IPS-18a (cell line): ENCODE data around the gene PLCB2.

Experiments
- H3K27ac ChIP-seq: one replicate; pipeline ENCODE4 v1.5.1; 2013; ENCODE audit warnings: low read length
- H3K27me3 ChIP-seq: one replicate; pipeline ENCODE4 v1.6.1; 2013; ENCODE audit warnings: mild to moderate bottlenecking, low read length; ENCODE audit not compliant: control insufficient read depth, insufficient read depth
- H3K36me3 ChIP-seq: one replicate; pipeline ENCODE4 v1.6.1; 2013; ENCODE audit warnings: low read depth, low read length; ENCODE audit not compliant: control insufficient read depth
- H3K4me1 ChIP-seq: one replicate; pipeline ENCODE4 v1.6.1; 2013; ENCODE audit warnings: low read depth, low read length; ENCODE audit not compliant: control insufficient read depth
- H3K4me3 ChIP-seq: one replicate; pipeline ENCODE4 v1.5.1; 2013; ENCODE audit warnings: low read length
- H3K9ac ChIP-seq: one replicate; pipeline ENCODE4 v1.6.1; 2013; ENCODE audit warnings: mild to moderate bottlenecking, low read length, moderate library complexity
- H3K9me3 ChIP-seq: one replicate; pipeline ENCODE4 v1.6.1; 2013; ENCODE audit warnings: low read depth, low read length; ENCODE audit not compliant: control insufficient read depth

Gene PLCB2

DNA sequence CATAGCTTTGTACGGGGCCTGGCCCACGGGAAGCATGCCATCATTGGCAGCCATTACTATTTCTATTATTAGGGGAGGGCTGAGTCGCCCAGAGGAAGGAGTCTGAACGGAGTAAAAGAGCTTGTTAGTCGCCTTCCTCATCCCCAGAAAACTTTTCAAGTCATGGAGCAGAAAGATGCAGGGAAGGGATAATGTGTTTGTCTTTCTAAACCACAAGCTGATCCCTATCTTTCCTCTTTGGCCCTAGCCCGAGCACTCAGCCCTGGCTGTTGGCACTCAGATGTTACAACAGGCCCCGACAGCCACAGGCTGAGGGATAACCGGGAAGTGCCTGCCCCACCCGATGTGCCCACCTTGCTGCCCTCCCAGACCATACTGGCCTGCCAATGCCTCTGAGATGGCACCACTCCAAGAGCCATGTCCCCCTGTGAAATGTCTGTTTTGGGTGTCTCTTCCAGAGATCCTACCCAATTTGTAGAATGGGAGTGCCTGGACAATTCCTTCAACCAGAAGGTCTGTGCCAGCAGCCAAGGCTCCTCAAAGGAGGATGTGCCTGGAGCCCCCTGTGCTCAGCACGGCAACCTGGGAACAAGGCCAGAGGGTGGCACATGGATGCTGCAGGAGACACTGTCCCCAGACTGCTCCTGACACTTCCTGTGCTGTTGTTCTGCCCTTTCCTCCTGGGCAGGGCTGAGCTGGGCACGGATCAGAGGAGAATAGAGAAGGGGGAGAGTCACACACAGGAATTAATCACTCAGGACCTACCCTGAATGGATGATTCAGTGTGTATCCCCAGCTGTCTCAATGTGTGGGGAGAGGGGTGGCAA is 58.0 kb downstream of the PLCB2 start:
- peaks cover 5% of the 10 kb centered on the region for H3K4me1 ChIP-seq
- H3K9me3 ChIP-seq: no peaks in the 10 kb centered on the region
- H3K4me3 ChIP-seq: no peak overlapping the region
- no peak overlapping the region for H3K27ac ChIP-seq
- no peak overlapping the region for H3K9ac ChIP-seq
- peaks cover 45% of the 10 kb centered on the region for H3K27me3 ChIP-seq
- H3K36me3 ChIP-seq: no peaks in the 10 kb centered on the region

DNA sequence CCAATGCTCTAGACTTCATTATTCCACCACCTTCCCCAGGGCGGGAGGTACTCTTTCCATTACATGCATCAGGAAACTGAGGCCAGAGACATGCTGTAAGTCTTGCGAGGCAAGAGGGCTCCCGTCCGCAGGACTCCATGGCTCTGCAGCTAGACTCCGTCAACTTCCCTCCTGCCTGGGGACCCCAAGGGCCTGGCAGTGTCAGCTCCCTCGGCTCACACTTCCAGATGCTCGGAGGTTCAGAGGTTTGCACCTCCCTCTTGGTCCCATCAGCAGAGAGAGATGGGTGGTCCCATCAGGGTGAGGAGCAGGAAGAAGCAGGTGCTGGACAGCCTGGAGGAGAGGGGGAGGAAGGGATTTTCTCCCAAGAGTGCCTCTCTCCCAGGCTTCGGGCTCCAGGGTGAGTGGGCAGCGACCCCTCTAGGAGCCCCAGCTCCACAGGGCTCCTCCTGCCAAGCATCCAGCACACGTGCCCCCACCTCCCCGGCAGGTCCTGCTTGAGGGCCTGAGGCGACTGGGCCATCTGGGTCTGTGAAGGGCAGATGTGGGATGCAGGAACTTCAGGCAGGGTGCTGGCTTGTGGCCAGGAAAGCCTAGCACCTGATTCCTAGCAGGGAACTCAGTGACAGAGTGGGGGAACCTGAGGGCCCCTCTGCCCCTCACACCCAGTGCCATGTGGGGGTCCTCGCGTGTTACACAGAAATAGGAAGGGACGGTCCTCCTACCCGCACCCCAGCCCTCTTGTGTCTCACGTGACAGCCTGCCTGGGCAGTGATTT is 59.5 kb downstream of the PLCB2 start:
- Histone ChIP-seq H3K9me3 (no peaks in the 10 kb centered on the region), H3K36me3 (no peaks in the 10 kb centered on the region), H3K9ac (no peak overlapping the region), H3K4me3 (no peak overlapping the region), H3K27ac (no peak overlapping the region), H3K27me3 (peaks cover 31% of the 10 kb centered on the region), H3K4me1 (peaks cover 5% of the 10 kb centered on the region)

DNA sequence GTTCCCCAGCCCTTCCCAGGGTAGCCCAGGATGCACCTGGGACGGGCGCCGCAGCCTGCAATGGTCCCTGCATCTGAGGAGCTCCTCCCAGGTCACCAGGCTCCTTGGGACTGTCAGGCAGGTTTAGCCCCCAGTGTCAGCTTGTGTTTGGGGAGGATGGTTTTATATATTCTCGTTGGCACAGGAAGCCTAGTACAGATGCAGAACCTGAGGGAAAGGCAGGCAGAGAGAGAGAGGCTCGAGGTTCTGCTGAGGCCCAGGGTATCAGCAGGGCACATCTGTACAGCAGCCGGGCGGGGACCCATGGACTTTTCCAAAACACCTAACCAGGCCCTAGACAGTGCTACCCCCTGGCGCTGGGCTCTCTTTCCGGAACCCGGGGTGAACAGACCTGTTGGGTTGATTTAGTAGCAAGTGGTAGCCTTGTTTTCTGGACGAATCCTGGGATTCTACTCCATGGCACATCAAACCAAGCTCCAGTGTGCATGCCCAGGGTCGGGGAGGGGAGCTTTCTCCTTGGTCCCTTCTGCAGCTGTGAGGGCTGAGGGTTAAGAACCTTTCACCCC is 60.2 kb downstream of the PLCB2 start:
- Histone ChIP-seq H3K4me3 (no peak overlapping the region), H3K4me1 (peaks cover 5% of the 10 kb centered on the region), H3K36me3 (no peaks in the 10 kb centered on the region), H3K9ac (no peak overlapping the region), H3K9me3 (no peaks in the 10 kb centered on the region), H3K27me3 (peaks cover 24% of the 10 kb centered on the region), H3K27ac (no peak overlapping the region)

DNA sequence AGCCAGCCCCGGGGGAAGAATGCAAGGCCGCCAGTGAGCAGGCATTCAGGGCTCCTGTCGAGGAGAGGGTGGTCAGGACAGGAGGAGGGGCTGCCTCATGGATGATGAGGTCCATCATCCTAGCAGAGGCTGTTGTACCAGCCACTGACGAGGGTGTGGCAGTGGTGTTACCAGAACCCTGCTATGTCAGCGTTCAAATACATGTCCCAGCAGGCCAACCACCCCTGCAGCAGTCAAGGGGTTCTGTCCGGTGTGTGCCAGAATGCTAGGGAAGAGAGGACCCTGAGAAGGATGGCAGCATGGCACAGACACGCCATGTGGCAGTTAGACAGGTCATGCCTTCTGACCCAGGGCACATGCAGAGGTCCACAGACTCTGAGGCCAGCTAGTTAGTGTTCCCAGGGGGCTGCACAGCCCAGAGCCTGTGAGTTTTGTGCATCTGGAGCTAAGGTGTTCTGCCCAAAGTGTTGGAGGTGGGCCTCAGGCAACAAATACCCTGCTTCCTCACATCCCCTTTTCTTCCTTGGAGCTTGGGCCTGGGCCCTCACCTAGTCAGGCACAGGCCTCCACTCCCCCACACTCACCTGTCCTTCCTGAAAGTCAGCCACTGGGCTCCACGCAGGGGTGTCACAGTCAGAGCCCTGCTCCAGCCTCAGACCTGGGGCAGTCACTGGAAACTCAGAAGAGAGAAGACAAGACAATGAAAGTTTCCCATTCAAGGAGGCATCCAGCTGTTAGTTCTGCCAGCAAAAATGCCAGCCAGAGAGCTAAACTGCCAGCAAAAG is 61.0 kb downstream of the PLCB2 start:
- H3K9me3 ChIP-seq: no peaks in the 10 kb centered on the region
- peaks cover 16% of the 10 kb centered on the region for H3K27me3 ChIP-seq
- H3K36me3 ChIP-seq: no peaks in the 10 kb centered on the region
- H3K4me3 ChIP-seq: no peak overlapping the region
- H3K9ac ChIP-seq: no peak overlapping the region
- no peak overlapping the region for H3K27ac ChIP-seq
- peaks cover 5% of the 10 kb centered on the region for H3K4me1 ChIP-seq

DNA sequence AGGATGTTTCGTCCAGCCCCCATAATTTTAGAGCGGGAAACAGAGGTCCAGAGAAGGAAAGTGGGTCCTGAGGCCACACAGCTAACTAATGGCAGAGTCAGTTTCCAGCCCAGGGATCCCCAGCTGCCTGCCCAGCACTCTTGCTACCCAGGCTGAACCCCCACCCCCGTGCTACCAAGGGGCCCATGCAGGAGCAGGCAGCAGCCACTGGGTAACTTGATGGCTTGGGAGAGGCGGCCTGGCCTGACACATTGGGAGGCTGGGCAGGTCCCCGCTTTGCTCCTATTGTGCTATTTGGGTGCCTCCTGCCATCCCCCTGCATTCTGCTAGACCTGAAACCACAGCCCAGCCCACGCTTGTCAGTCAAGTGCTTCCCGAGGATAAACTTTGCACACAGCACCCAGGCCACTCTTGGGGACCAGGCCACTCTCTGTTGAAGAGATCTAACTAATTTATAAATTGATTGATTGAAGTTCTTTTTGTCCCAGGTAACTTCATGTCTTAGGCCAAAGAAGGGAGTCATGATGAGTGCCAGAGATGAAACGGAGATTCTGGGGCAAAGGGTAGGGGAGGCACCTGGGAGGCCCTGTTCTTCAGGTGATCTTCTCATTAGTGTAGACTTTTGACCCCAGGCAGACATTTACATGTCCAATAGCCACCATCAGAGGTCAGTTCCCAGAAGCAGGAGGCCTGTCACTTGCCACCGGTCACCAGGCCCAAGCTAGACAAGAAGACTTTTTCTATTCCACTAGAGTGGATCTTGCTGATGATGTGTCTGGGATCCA is 61.9 kb downstream of the PLCB2 start:
- Histone ChIP-seq H3K36me3 (no peaks in the 10 kb centered on the region), H3K4me3 (no peak overlapping the region), H3K4me1 (peaks cover 5% of the 10 kb centered on the region), H3K9me3 (no peaks in the 10 kb centered on the region), H3K27ac (no peak overlapping the region), H3K9ac (no peak overlapping the region), H3K27me3 (peaks cover 7% of the 10 kb centered on the region)

DNA sequence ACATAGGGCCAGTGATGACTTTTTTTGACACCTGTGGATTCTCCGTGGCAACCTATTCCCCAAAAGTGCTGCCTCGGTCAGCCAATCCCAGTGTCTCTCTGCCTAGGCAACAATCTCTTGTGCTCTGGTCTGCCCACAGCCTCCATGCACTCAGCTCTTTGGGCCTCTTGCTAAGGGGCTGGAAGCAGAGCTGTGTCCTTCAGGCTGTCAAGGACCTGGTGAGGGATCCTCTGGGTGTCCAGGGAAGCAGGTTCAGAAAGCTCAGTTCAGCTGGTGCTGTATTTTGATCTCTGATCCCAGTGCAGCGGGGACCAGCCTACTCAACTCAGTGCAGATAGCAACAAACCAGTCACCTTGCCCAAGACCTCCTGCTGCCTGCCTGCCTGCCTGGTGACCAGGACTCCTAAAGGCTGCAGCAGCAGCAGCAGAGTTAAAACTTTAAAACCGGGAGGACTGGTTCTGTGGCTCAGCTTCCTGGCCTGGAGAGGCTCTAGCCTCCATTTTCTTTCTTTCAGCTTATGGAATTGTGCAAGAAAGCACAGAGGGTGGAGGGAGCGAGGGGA is 62.7 kb downstream of the PLCB2 start:
- no peaks in the 10 kb centered on the region for H3K9me3 ChIP-seq
- H3K36me3 ChIP-seq: no peaks in the 10 kb centered on the region
- H3K4me3 ChIP-seq: no peak overlapping the region
- H3K27ac ChIP-seq: no peak overlapping the region
- H3K9ac ChIP-seq: no peak overlapping the region
- no peaks in the 10 kb centered on the region for H3K27me3 ChIP-seq
- peaks cover 5% of the 10 kb centered on the region for H3K4me1 ChIP-seq

DNA sequence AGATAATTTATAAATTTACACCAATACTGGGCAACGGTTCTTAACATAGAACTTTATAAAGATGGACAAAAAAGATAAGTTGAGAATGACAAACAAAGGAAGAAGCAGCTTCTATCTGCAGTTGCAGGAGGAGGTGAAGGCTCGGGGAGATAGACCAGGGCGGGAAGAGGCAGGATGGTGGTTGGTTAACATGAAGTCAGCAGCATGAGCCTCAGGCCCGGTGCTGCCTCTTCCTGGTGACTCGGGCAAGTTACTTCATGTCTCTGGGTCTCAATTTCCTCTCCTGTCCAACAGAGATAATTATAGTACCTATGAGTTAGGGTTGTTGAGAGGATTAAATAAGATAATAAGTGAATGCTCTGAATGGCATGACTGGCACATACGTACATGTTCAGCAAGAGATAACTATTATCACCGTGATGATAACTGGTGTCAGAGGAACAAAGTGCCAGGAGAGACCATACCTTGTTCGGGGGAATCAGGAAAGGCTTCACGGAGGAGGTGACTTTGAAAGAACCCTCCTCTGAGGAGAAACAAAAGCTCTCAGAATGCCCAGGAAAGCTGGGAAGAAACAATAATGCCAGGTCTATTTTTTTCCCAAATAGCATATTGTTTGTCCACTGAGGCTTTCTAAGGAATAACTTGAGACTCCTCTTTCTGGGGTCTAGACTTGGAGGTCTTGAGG is 64.5 kb downstream of the PLCB2 start:
- no peak overlapping the region for H3K27ac ChIP-seq
- H3K27me3 ChIP-seq: peaks cover 5% of the 10 kb centered on the region
- peaks cover 15% of the 10 kb centered on the region for H3K4me1 ChIP-seq
- H3K36me3 ChIP-seq: no peaks in the 10 kb centered on the region
- no peak overlapping the region for H3K9ac ChIP-seq
- no peak overlapping the region for H3K4me3 ChIP-seq
- no peaks in the 10 kb centered on the region for H3K9me3 ChIP-seq

DNA sequence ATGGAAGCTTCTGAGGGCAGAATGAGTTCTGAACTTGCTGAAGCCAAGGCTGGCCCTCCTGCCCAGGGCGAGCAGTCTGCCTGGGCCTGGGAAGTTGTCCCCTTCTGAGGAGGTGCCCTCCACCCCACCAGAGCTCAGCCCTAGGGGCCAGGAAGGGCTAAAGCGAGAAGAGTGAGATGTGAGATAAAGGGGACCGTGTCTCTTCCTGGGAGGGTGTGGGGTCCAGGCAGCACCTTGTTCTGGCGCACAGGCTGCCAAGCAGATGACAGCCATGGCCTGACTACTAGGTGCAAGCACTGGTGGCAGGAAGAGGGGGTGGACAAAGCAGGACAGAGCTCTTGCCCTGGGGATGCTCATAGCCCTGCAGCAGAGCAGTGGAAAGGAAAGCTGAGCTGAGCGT is 65.1 kb downstream of the PLCB2 start:
- H3K9ac ChIP-seq: no peak overlapping the region
- H3K27me3 ChIP-seq: peaks cover 12% of the 10 kb centered on the region
- peaks cover 16% of the 10 kb centered on the region for H3K4me1 ChIP-seq
- H3K9me3 ChIP-seq: no peaks in the 10 kb centered on the region
- H3K36me3 ChIP-seq: no peaks in the 10 kb centered on the region
- H3K4me3 ChIP-seq: no peak overlapping the region
- H3K27ac ChIP-seq: no peak overlapping the region

DNA sequence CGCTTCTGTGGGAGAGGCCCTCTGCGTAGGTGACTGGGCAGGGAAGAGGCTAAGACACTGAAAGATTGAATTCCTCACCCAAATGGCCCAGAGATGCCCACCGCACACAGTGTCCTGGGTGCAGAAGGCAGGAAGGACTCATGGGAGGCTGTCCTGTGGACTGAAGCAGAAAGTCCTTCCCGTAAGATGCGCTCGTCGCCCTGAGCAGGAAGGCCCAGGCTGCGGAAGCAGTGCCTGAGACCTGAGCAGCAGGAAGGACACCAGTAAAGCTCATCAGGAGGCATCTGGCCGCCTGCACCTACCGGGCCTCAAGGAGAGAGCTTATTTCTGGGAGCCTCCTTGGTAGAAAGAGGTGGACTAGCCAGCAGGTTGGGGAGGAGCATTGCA is 65.5 kb downstream of the PLCB2 start:
- peaks cover 16% of the 10 kb centered on the region for H3K4me1 ChIP-seq
- no peaks in the 10 kb centered on the region for H3K36me3 ChIP-seq
- H3K27ac ChIP-seq: no peak overlapping the region
- no peak overlapping the region for H3K4me3 ChIP-seq
- H3K9ac ChIP-seq: no peak overlapping the region
- peaks cover 12% of the 10 kb centered on the region for H3K27me3 ChIP-seq
- H3K9me3 ChIP-seq: no peaks in the 10 kb centered on the region
